Endothelial cell of umbilical vein (primary cell): ENCODE results near the gene MTFP1. TPM values are rescaled to one million over a fixed set of nuclear protein-coding genes. Genes with fewer than 3 reads are reported as not detected.

ENCODE experiments used
- BruUV-seq: library from RNA; stranded (reverse); fragments of 400-500 nt; replicated peaks from 2 replicates; lab custom pipeline; 2021; lab: Mats Ljungman, UMichigan
- CTCF ChIA-PET: fragments of 300-600, 350-600 bp; sonication (Branson Sonifier 250); formaldehyde crosslinking; loops from one replicate; lab custom pipeline; 2021; ENCODE audit warnings: antibody characterized with exemption, inconsistent platforms; lab: Charles Lee
- POLR2A ChIA-PET: fragments of 300-600, 350-600 bp; sonication (Branson Sonifier 250); formaldehyde crosslinking; loops from one replicate; lab custom pipeline; 2021; ENCODE audit warnings: antibody characterized with exemption, inconsistent platforms; lab: Charles Lee
- DNase-seq: peaks from one replicate; pipeline ENCODE4 v3.0.0-alpha.2; 2011; ENCODE audit warnings: low read depth, low spot score
- FAIRE-seq: peaks from 2 replicates; lab custom pipeline; 2011; peaks lifted over from hg19 to GRCh38; lab: Jason Lieb, UNC
- H2AFZ ChIP-seq: 2 replicates; pipeline ENCODE4 v1.6.0; 2012; ENCODE audit warnings: low read depth, low read length, control low read depth, inconsistent platforms
- H3K27ac ChIP-seq: 2 replicates; pipeline ENCODE4 v1.5.1; 2011; ENCODE audit warnings: low read depth, mild to moderate bottlenecking, control low read depth, low read length, moderate library complexity; ENCODE audit not compliant: insufficient read depth
- H3K27me3 ChIP-seq, 2 experiments: 2 replicates each; pipeline versions ENCODE4 v1.6.0 to v1.6.1; 2011; ENCODE audit warnings: low read length in 2 of 2, mixed read lengths in 1 of 2; ENCODE audit not compliant: control insufficient read depth in 2 of 2, insufficient read depth in 2 of 2
- H3K36me3 ChIP-seq, 2 experiments: 2 replicates in 1 of 2; 3 replicates in 1 of 2; pipeline ENCODE4 v1.5.1; 2011; ENCODE audit warnings: low read length in 2 of 2, mild to moderate bottlenecking in 1 of 2, moderate library complexity in 1 of 2; ENCODE audit not compliant: control insufficient read depth in 2 of 2, insufficient read depth in 2 of 2; ENCODE audit errors: extremely low read depth in 1 of 2
- H3K4me1 ChIP-seq: 3 replicates; pipeline ENCODE4 v1.5.1; 2011; ENCODE audit warnings: mild to moderate bottlenecking, low read length; ENCODE audit not compliant: control insufficient read depth, insufficient read depth; ENCODE audit errors: extremely low read depth
- H3K4me2 ChIP-seq: 2 replicates; pipeline ENCODE4 v1.6.1; 2011; ENCODE audit warnings: low read length, control low read depth, mixed read lengths; ENCODE audit not compliant: insufficient read depth
- H3K4me3 ChIP-seq, 3 experiments: fragments of 200-600 bp in 1 of 3; sonication (generic), shearing (Covaris generic) in 1 of 3; replicated peaks in 1 of 3; 2 replicates each; pipeline ENCODE4 v1.5.1; 2011 to 2016; ENCODE audit warnings: control low read depth in 3 of 3, low read length in 3 of 3, mild to moderate bottlenecking in 2 of 3, inconsistent platforms in 1 of 3, low read depth in 1 of 3, moderate library complexity in 1 of 3; ENCODE audit not compliant: insufficient read depth in 1 of 3
- H3K79me2 ChIP-seq: 2 replicates; pipeline ENCODE4 v1.6.0; 2012; ENCODE audit warnings: low read length, inconsistent platforms; ENCODE audit not compliant: control insufficient read depth, insufficient read depth
- H3K9ac ChIP-seq: replicated peaks from 2 replicates; pipeline ENCODE3; 2011; ENCODE audit warnings: low read length, control low read depth; ENCODE audit not compliant: insufficient read depth; ENCODE audit errors: extremely low read depth
- H3K9me1 ChIP-seq: replicated peaks from 3 replicates; pipeline ENCODE4 v1.6.0; 2011; ENCODE audit warnings: mild to moderate bottlenecking, low read length; ENCODE audit not compliant: control insufficient read depth, insufficient read depth; ENCODE audit errors: extremely low read depth
- H3K9me3 ChIP-seq: replicated peaks from 2 replicates; pipeline ENCODE4 v1.5.1; 2012; ENCODE audit warnings: low read length, inconsistent platforms; ENCODE audit not compliant: control insufficient read depth, insufficient read depth
- H4K20me1 ChIP-seq: replicated peaks from 2 replicates; pipeline ENCODE3; 2011; ENCODE audit warnings: mild to moderate bottlenecking, low read length; ENCODE audit not compliant: control insufficient read depth, insufficient read depth; ENCODE audit errors: extremely low read depth
- CTCF ChIP-seq, 2 donors: IDR thresholded peaks; 1 replicate in 1 of 2; 2 replicates in 1 of 2; pipeline ENCODE4 v1.5.1; 2011; ENCODE audit warnings: low read length in 2 of 2, mild to moderate bottlenecking in 2 of 2, moderate library complexity in 2 of 2, control low read depth in 1 of 2, inconsistent platforms in 1 of 2, low read depth in 1 of 2; ENCODE audit not compliant: insufficient read depth in 1 of 2; ENCODE audit errors: extremely low read depth in 1 of 2
- EZH2 ChIP-seq: IDR thresholded peaks from 2 replicates; pipeline ENCODE4 v1.6.1; 2012; ENCODE audit warnings: borderline replicate concordance, low read depth, mild to moderate bottlenecking, moderate library complexity, low read length, inconsistent platforms; ENCODE audit not compliant: severe bottlenecking
- FOS ChIP-seq: IDR thresholded peaks from 2 replicates; pipeline ENCODE4 v1.6.1; 2011; ENCODE audit warnings: mild to moderate bottlenecking, low read length, moderate library complexity, borderline replicate concordance; ENCODE audit not compliant: insufficient read depth
- GATA2 ChIP-seq: IDR thresholded peaks from 2 replicates; pipeline ENCODE4 v1.7.0; 2011; ENCODE audit warnings: low read depth, mild to moderate bottlenecking, moderate library complexity, mixed read lengths, low read length; ENCODE audit not compliant: insufficient read length, insufficient read depth
- JUN ChIP-seq: IDR thresholded peaks from 2 replicates; pipeline ENCODE4 v1.6.1; 2011; ENCODE audit warnings: borderline replicate concordance, low read depth; ENCODE audit not compliant: insufficient read length, insufficient read depth
- MYC ChIP-seq: IDR thresholded peaks from one replicate; pipeline ENCODE4 v1.6.1; 2011; ENCODE audit warnings: mild to moderate bottlenecking, low read depth, low read length
- POLR2A ChIP-seq: IDR thresholded peaks from 2 replicates; pipeline ENCODE4 v1.6.1; 2012; ENCODE audit warnings: low read depth, mild to moderate bottlenecking, control low read depth, low read length
- POLR2AphosphoS5 ChIP-seq: IDR thresholded peaks from 2 replicates; pipeline ENCODE4 v1.6.1; 2012; ENCODE audit warnings: low read depth, mild to moderate bottlenecking, control low read depth, low read length, moderate library complexity; ENCODE audit not compliant: insufficient read depth
- dilution Hi-C: fragments of 300-500 bp; cut with MboI; formaldehyde crosslinking; loops from one replicate; pipeline ENCODE4 v1.15.0; 2019; ENCODE audit warnings: low sequenced_read_pairs; ENCODE audit not compliant: extremely low pct_ligation_motif_present
- intact Hi-C: fragments of 100-400 bp; cut with micrococcal nuclease; formaldehyde crosslinking; loops from one replicate; pipeline ENCODE4 v1.10.0; 2022
- polyA plus RNA-seq, 4 experiments: library from polyadenylated mRNA; depleted of rRNA in 3 of 4; stranded (reverse) in 3 of 4; unstranded in 1 of 4; fragments of >200 nt; gene quantifications; 2 replicates each; pipeline versions ENCODE4 v1.2.1 to v1.2.3, GENCODE V29; 2011 to 2012; ENCODE audit warnings: missing spikeins in 1 of 4
- total RNA-seq: library from RNA; stranded (reverse); gene quantifications from 2 replicates; pipeline ENCODE4 v1.2.3, GENCODE V29; 2021
- TF ChIP-seq, protein P1 (sequence below): IDR thresholded peaks from 2 replicates; pipeline ENCODE4 v1.6.1; 2011; ENCODE audit not compliant: insufficient read depth, insufficient read length

The MTFP1 gene
- total and polyA plus RNA-seq, 2 donors (not counting 3 experiments of a cell fraction or from before 2014, with no cell fraction given), result 30.3 to 41.9 TPM

GRCh38 chr22:30382340-30382739 is 43.2 kb upstream of the MTFP1 start:
- dilution Hi-C loops (no loop called here), intact Hi-C loops (no loop called here)
- H3K9me1 ChIP-seq, result no peaks in the 10 kb centered on the region
- no peak overlapping the region for H3K4me3 ChIP-seq
- H3K4me1 ChIP-seq, result peaks cover 7% of the 10 kb centered on the region
- FAIRE-seq, result no peak
- no peak overlapping the region for H2AFZ ChIP-seq
- H3K4me2 ChIP-seq, result no peak overlapping the region
- TF ChIP-seq FOS (no peak), MYC (no peak), POLR2A (no peak), JUN (no peak), EZH2 (no peak)
- TF ChIP-seq, protein P1, sequence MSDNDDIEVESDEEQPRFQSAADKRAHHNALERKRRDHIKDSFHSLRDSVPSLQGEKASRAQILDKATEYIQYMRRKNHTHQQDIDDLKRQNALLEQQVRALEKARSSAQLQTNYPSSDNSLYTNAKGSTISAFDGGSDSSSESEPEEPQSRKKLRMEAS, result no peak
- no peaks in the 10 kb centered on the region for H3K9me3 ChIP-seq
- H4K20me1 ChIP-seq, result no peaks in the 10 kb centered on the region
- ChIA-PET POLR2A (no interaction called here), CTCF (interaction anchor here (1.0 to 1.1 kb wide), 2 partner anchors 94 to 126 kb away, joined by 4 read pairs; no protein-coding TSS in a partner anchor)
- no peaks in the 10 kb centered on the region for H3K27me3 ChIP-seq
- H3K27ac ChIP-seq, result no peak overlapping the region
- peaks cover 0 to 29% of the 10 kb centered on the region in 2 experiments for H3K36me3 ChIP-seq
- DNase-seq, result no peak
- H3K9ac ChIP-seq, result no peak overlapping the region
- no TSS peak for BruUV-seq
- no peaks in the 10 kb centered on the region for H3K79me2 ChIP-seq

DNA sequence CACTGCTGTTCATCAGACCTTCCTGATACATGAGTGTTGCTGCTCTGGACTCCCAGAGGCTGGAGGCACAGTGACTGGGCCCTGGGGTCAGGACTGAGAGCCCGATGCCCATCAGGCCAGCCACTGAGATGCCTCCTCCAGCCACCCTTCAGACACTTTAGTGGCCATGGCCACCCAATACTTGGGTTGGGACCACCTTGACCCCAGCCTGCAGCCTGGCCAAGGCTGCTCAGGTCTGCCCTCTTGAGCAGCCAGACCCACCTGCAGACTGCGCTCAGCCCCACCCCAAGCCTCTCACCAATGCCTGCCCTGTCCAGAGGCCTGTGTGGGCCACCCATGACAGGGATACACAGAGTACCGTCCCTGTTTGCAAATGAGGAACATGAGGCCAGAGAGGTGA is 42.5 kb upstream of the MTFP1 start:
- H3K36me3 ChIP-seq, result peaks cover 0 to 23% of the 10 kb centered on the region in 2 experiments
- H3K9me1 ChIP-seq, result no peaks in the 10 kb centered on the region
- no peak overlapping the region for H3K9ac ChIP-seq
- ChIA-PET CTCF (interaction anchor here (1.0 to 1.1 kb wide), 2 partner anchors 95 to 127 kb away, joined by 4 read pairs; no protein-coding TSS in a partner anchor), POLR2A (no interaction called here)
- intact Hi-C loops, result no loop called here
- no peak for TF ChIP-seq MYC
- TF ChIP-seq CTCF (IDR thresholded peaks at IDR 0.05; ENCODE audit: extremely low read depth in 1 of 2, insufficient read depth in 1 of 2, low read depth in 1 of 2, low read length in 2 of 2), result no peak
- TF ChIP-seq JUN, result no peak
- TF ChIP-seq POLR2AphosphoS5, result no peak
- no peak for TF ChIP-seq POLR2A
- TF ChIP-seq, protein P1, result no peak
- no peak for TF ChIP-seq EZH2
- TF ChIP-seq GATA2, result no peak
- dilution Hi-C loops, result no loop called here
- FAIRE-seq (no peak), DNase-seq (no peak)
- H3K4me1 ChIP-seq, result peaks cover 10% of the 10 kb centered on the region
- no TSS peak for BruUV-seq
- no peak overlapping the region for H3K27ac ChIP-seq
- no peak overlapping the region for H2AFZ ChIP-seq
- H3K4me3 ChIP-seq, result no peak overlapping the region
- H3K9me3 ChIP-seq, result no peaks in the 10 kb centered on the region
- H4K20me1 ChIP-seq, result no peaks in the 10 kb centered on the region
- H3K4me2 ChIP-seq, result no peak overlapping the region
- H3K27me3 ChIP-seq, result no peaks in the 10 kb centered on the region
- no peaks in the 10 kb centered on the region for H3K79me2 ChIP-seq
